ENCODE data around the gene GNG12. TPM values are rescaled to one million over a fixed set of nuclear protein-coding genes. Genes with fewer than 3 reads are reported as not detected.
"Not testable (repeated sequence)": the region's sequence is repeated elsewhere in the genome, so short reads cannot be mapped to it uniquely, and the experiment has no call there.

GNG12 gene
- total RNA-seq, 4 donors from 2014 or later = 17.9 to 24.5 (median 22.1) TPM

- TF ChIP-seq CTCF (IDR thresholded peaks at IDR 0.05 in 4 of 5, conservative IDR thresholded peaks at IDR 0.05 in 1 of 5) (no peak), POLR2A (IDR thresholded peaks at IDR 0.05) (no peak)
- intact Hi-C loops (cut with DNase I; ENCODE audit: low total_unique reads) = no loop called here
- no peaks in the 10 kb centered on the region for H3K27me3 ChIP-seq
- ATAC-seq = no peak
- peak overlapping the region in 1 of 4 donors; percentile 19 for H3K27ac ChIP-seq
- no peaks in the 10 kb centered on the region for H3K9me3 ChIP-seq
- in situ Hi-C loops (cut with MboI; ENCODE audit: low sequenced_read_pairs in 4 of 4) = no loop called here
- no peaks in the 10 kb centered on the region for H3K36me3 ChIP-seq
- peaks cover 25% of the 10 kb centered on the region in 2 donors for H3K4me1 ChIP-seq
- DNase-seq = no peak
- no peak overlapping the region for H3K4me3 ChIP-seq
Observed at GRCh38 chr1:67733681-67734322, 99.5 kb downstream of the GNG12 start.

- ATAC-seq = no peak
- no peak overlapping the region for H3K27ac ChIP-seq
Observed at GRCh38 chr1:67732750-67733151, 100.5 kb downstream of the GNG12 start.

GRCh38 chr1:67731322-67731721 is 101.9 kb downstream of the GNG12 start:
- in situ Hi-C loops (cut with MboI; ENCODE audit: low sequenced_read_pairs in 4 of 4) = no loop called here
- no peak for TF ChIP-seq POLR2A (IDR thresholded peaks at IDR 0.05)
- TF ChIP-seq CTCF (IDR thresholded peaks at IDR 0.05 in 4 of 5, conservative IDR thresholded peaks at IDR 0.05 in 1 of 5) = no peak

More at GRCh38 chr1:67732750-67733151, 100.5 kb downstream of the GNG12 start:
- Histone ChIP-seq H3K36me3 (no peaks in the 10 kb centered on the region), H3K27me3 (no peaks in the 10 kb centered on the region), H3K4me3 (no peak overlapping the region), H3K4me1 (peaks cover 25% of the 10 kb centered on the region in 2 donors), H3K9me3 (no peaks in the 10 kb centered on the region)
- no peak for DNase-seq
- intact Hi-C loops (cut with DNase I; ENCODE audit: low total_unique reads) (no loop called here), in situ Hi-C loops (cut with MboI; ENCODE audit: low sequenced_read_pairs in 4 of 4) (no loop called here)
- TF ChIP-seq POLR2A (IDR thresholded peaks at IDR 0.05) (no peak), CTCF (IDR thresholded peaks at IDR 0.05 in 4 of 5, conservative IDR thresholded peaks at IDR 0.05 in 1 of 5) (no peak)

GRCh38 chr1:67730312-67730711 is 103.0 kb downstream of the GNG12 start:
- H3K27ac ChIP-seq; ATAC-seq; DNase-seq; H3K36me3 ChIP-seq; H3K27me3 ChIP-seq; intact Hi-C loops (cut with DNase I; ENCODE audit: low total_unique reads); H3K4me3 ChIP-seq; H3K9me3 ChIP-seq; in situ Hi-C loops (cut with MboI; ENCODE audit: low sequenced_read_pairs in 4 of 4): not testable (repeated sequence)
- peaks cover 9 to 17% of the 10 kb centered on the region in 2 donors for H3K4me1 ChIP-seq

More at GRCh38 chr1:67731322-67731721, 101.9 kb downstream of the GNG12 start:
- intact Hi-C loops (cut with DNase I; ENCODE audit: low total_unique reads) = no loop called here
- no peaks in the 10 kb centered on the region for H3K27me3 ChIP-seq
- H3K4me1 ChIP-seq = peaks cover 18 to 23% of the 10 kb centered on the region in 2 donors
- H3K36me3 ChIP-seq = no peaks in the 10 kb centered on the region
- H3K27ac ChIP-seq = no peak overlapping the region
- no peak for DNase-seq
- H3K4me3 ChIP-seq = no peak overlapping the region
- no peaks in the 10 kb centered on the region for H3K9me3 ChIP-seq
- ATAC-seq = no peak

GRCh38 chr1:67729872-67730271 is 103.4 kb downstream of the GNG12 start:
- no peak overlapping the region for H3K4me3 ChIP-seq
- H3K27me3 ChIP-seq = no peaks in the 10 kb centered on the region
- intact Hi-C loops (cut with DNase I; ENCODE audit: low total_unique reads) = no loop called here
- in situ Hi-C loops (cut with MboI; ENCODE audit: low sequenced_read_pairs in 4 of 4) = no loop called here
- H3K9me3 ChIP-seq = no peaks in the 10 kb centered on the region
- DNase-seq = no peak
- ATAC-seq = no peak
- H3K27ac ChIP-seq = no peak overlapping the region
- TF ChIP-seq CTCF (IDR thresholded peaks at IDR 0.05 in 4 of 5, conservative IDR thresholded peaks at IDR 0.05 in 1 of 5) (no peak), POLR2A (IDR thresholded peaks at IDR 0.05) (no peak)
- no peaks in the 10 kb centered on the region for H3K36me3 ChIP-seq
- H3K4me1 ChIP-seq = peaks cover 7 to 17% of the 10 kb centered on the region in 2 donors
